ENCODE data around the gene HEXIM2. TPM values are rescaled to one million over a fixed set of nuclear protein-coding genes. Genes with fewer than 3 reads are reported as not detected.

The HEXIM2 gene
- total and polyA plus RNA-seq, 2 of the 13 experiments (the other 11 are each of a cell fraction or from before 2014, with no cell fraction given): 27.1 to 32.4 TPM

DNA sequence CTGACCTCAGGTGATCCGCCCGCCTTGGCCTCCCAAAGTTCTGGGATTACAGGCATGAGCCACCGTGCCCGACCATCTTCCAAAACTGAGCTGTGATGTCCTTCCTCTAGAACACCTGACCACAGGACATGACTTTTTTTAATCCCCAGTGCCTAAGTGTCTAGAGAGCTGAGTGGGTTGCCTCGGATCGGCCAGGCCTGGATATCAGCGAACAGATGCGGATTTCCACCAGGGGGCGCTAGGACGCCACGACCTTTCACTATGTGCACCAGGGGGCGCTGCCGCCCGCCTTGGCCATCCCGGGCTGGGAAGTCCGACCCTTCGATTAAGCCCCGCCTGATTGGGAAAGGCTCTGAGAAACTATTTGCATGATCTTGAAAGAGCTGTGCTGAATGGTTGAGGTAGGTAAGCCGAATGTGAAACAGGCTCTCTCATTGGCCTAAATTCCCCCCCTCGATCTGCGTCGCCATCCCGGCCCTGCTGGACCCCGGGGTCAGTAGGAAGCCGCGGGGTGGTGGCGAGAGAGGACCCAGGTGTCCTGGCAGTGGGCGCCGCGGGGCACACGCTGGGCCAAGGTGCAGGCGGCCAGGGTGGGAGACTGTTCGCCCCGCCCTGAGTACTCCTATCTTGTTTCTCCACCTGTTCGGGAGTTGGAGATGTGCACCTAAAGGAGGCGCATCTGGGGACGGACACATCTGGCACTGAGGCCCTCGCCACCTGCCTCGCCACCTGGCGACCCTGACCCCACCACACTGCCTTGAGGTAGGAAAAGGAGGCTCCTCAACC lies 26.3 kb upstream of the HEXIM2 start, which contains the start of gene ACBD4 (continued):
- TF ChIP-seq TSC22D2 (CRISPR knock-in tag; IDR thresholded peaks at IDR 0.05; ENCODE audit: borderline replicate concordance) (0 out of 2 replicates have a peak, but pooled peaks have one; percentile 90), MTF1 (CRISPR knock-in tag; IDR thresholded peaks at IDR 0.05) (no peak), EP300 (IDR thresholded peaks at IDR 0.05; ENCODE audit: low read depth in 2 of 2, low read length in 2 of 2) (peak in 1 of 2 experiments; percentile 41; a peak in 2 of 4 replicates), EP300 (CRISPR knock-in tag; IDR thresholded peaks at IDR 0.05; ENCODE audit: borderline replicate concordance) (peak; percentile 64; the same call in 1 of the 2 replicates), MED8 (CRISPR knock-in tag; IDR thresholded peaks at IDR 0.05; ENCODE audit: insufficient replicate concordance) (no peak), CEBPG (CRISPR knock-in tag; IDR thresholded peaks at IDR 0.05) (peak; percentile 85), RELA (CRISPR knock-in tag; IDR thresholded peaks at IDR 0.05) (peak; percentile 79), FOXM1 (CRISPR knock-in tag; IDR thresholded peaks at IDR 0.05) (no peak), CEBPB (IDR thresholded peaks at IDR 0.05; ENCODE audit: borderline replicate concordance, low read depth, low read length) (peak; percentile 93), ZNF788 (CRISPR knock-in tag; IDR thresholded peaks at IDR 0.05; ENCODE audit: borderline replicate concordance) (peak; percentile 78), KDM5B (CRISPR knock-in tag; IDR thresholded peaks at IDR 0.05; ENCODE audit: borderline replicate concordance) (peak; percentile 93), KLF11 (CRISPR knock-in tag; IDR thresholded peaks at IDR 0.05) (peak; percentile 85; the same call in 1 of the 2 replicates), HOXA7 (CRISPR knock-in tag; IDR thresholded peaks at IDR 0.05) (no peak)
- TF ChIP-seq, protein P1, sequence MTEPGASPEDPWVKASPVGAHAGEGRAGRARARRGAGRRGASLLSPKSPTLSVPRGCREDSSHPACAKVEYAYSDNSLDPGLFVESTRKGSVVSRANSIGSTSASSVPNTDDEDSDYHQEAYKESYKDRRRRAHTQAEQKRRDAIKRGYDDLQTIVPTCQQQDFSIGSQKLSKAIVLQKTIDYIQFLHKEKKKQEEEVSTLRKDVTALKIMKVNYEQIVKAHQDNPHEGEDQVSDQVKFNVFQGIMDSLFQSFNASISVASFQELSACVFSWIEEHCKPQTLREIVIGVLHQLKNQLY (CRISPR knock-in tag; IDR thresholded peaks at IDR 0.05): no peak; the same call in 1 of the 2 replicates
- TF ChIP-seq, protein P2, sequence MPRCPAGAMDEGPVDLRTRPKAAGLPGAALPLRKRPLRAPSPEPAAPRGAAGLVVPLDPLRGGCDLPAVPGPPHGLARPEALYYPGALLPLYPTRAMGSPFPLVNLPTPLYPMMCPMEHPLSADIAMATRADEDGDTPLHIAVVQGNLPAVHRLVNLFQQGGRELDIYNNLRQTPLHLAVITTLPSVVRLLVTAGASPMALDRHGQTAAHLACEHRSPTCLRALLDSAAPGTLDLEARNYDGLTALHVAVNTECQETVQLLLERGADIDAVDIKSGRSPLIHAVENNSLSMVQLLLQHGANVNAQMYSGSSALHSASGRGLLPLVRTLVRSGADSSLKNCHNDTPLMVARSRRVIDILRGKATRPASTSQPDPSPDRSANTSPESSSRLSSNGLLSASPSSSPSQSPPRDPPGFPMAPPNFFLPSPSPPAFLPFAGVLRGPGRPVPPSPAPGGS (CRISPR knock-in tag; IDR thresholded peaks at IDR 0.05): peak; percentile 93
- TF ChIP-seq, protein P3, sequence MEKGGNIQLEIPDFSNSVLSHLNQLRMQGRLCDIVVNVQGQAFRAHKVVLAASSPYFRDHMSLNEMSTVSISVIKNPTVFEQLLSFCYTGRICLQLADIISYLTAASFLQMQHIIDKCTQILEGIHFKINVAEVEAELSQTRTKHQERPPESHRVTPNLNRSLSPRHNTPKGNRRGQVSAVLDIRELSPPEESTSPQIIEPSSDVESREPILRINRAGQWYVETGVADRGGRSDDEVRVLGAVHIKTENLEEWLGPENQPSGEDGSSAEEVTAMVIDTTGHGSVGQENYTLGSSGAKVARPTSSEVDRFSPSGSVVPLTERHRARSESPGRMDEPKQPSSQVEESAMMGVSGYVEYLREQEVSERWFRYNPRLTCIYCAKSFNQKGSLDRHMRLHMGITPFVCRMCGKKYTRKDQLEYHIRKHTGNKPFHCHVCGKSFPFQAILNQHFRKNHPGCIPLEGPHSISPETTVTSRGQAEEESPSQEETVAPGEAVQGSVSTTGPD (CRISPR knock-in tag; IDR thresholded peaks at IDR 0.05): no peak
- TF ChIP-seq, protein P4, sequence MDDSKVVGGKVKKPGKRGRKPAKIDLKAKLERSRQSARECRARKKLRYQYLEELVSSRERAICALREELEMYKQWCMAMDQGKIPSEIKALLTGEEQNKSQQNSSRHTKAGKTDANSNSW (CRISPR knock-in tag; IDR thresholded peaks at IDR 0.05; ENCODE audit: borderline replicate concordance): peak; percentile 91; the same call in 1 of the 2 replicates
- TF ChIP-seq, protein P5, sequence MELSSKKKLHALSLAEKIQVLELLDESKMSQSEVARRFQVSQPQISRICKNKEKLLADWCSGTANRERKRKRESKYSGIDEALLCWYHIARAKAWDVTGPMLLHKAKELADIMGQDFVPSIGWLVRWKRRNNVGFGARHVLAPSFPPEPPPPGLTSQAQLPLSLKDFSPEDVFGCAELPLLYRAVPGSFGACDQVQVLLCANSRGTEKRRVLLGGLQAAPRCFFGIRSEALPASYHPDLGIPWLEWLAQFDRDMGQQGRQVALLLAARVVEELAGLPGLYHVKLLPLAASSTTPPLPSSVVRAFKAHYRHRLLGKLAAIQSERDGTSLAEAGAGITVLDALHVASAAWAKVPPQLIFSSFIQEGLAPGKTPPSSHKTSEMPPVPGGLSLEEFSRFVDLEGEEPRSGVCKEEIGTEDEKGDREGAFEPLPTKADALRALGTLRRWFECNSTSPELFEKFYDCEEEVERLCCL (CRISPR knock-in tag; IDR thresholded peaks at IDR 0.05; ENCODE audit: borderline replicate concordance): 0 out of 2 replicates have a peak, but pooled peaks have one; percentile 42
- TF ChIP-seq, protein P6, sequence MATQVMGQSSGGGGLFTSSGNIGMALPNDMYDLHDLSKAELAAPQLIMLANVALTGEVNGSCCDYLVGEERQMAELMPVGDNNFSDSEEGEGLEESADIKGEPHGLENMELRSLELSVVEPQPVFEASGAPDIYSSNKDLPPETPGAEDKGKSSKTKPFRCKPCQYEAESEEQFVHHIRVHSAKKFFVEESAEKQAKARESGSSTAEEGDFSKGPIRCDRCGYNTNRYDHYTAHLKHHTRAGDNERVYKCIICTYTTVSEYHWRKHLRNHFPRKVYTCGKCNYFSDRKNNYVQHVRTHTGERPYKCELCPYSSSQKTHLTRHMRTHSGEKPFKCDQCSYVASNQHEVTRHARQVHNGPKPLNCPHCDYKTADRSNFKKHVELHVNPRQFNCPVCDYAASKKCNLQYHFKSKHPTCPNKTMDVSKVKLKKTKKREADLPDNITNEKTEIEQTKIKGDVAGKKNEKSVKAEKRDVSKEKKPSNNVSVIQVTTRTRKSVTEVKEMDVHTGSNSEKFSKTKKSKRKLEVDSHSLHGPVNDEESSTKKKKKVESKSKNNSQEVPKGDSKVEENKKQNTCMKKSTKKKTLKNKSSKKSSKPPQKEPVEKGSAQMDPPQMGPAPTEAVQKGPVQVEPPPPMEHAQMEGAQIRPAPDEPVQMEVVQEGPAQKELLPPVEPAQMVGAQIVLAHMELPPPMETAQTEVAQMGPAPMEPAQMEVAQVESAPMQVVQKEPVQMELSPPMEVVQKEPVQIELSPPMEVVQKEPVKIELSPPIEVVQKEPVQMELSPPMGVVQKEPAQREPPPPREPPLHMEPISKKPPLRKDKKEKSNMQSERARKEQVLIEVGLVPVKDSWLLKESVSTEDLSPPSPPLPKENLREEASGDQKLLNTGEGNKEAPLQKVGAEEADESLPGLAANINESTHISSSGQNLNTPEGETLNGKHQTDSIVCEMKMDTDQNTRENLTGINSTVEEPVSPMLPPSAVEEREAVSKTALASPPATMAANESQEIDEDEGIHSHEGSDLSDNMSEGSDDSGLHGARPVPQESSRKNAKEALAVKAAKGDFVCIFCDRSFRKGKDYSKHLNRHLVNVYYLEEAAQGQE (IDR thresholded peaks at IDR 0.05; ENCODE audit: borderline replicate concordance in 1 of 2, low read depth in 1 of 2, low read length in 2 of 2): no peak
